G401.6 (cell line): ENCODE results near the gene BAG5.
"Not testable (repeated sequence)": the region's sequence is repeated elsewhere in the genome, so short reads cannot be mapped to it uniquely, and the experiment has no call there.

ENCODE experiments used
- FAIRE-seq: peaks from 2 replicates; lab custom pipeline; 2012; peaks lifted over from hg19 to GRCh38; lab: Jason Lieb, UNC

Gene BAG5

DNA sequence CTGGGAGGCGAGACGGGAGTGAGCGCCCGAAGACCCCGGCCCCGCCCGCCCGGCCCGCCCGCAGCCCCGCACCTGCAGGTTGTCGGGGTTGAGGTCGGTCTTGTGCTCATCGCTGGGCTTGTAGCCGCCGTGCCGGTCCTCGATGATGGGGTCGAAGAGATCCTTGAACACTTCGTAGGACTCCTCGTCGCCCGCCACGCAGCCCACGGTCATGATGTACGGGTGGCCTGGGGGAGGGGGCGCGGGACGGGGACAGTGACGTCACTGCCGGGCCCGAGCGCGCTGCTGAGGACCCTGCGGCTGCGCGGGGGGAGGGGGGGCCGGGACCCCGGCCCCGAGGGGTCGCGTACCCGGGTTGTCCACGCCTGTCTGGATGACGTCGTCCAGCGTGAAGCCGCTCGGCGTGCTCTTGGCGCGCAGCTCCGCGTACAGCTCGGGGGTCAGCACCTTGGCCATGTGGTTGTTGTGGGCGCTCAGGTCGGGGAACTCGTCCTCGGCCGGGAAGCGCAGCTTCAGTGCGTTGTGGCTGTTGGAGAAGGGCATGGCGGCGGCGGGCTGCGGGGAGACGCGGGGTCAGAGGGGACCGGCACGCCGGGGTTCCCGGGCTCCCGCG, 40.4 kb downstream of the BAG5 start:
- FAIRE-seq = no peak

DNA sequence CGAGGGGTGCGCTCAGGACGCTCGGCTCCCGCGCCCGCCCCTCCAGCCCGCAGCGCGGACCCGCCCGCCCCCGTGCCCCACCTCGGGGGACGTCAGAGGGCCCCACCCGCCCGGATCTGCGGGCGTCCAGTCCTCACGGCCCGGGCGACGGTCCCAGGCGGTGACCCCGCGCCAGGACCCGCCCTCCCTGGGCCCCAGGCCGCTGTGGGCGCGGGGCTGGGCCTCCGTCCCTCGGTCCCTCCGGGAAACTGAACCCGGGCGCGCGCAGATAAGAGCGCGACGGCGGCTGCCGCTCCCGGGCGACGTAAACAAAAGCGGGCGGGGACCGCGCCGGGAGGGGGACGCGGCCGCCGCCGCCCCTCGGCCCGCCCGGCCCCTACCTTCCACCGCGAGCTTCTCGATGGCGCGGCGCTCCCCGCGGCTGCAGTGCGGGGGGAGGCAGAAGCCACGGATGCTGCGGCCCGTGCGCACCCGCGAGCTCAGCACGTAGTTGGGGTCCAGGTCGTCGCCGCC, 41.0 kb downstream of the BAG5 start:
- no peak for FAIRE-seq

DNA sequence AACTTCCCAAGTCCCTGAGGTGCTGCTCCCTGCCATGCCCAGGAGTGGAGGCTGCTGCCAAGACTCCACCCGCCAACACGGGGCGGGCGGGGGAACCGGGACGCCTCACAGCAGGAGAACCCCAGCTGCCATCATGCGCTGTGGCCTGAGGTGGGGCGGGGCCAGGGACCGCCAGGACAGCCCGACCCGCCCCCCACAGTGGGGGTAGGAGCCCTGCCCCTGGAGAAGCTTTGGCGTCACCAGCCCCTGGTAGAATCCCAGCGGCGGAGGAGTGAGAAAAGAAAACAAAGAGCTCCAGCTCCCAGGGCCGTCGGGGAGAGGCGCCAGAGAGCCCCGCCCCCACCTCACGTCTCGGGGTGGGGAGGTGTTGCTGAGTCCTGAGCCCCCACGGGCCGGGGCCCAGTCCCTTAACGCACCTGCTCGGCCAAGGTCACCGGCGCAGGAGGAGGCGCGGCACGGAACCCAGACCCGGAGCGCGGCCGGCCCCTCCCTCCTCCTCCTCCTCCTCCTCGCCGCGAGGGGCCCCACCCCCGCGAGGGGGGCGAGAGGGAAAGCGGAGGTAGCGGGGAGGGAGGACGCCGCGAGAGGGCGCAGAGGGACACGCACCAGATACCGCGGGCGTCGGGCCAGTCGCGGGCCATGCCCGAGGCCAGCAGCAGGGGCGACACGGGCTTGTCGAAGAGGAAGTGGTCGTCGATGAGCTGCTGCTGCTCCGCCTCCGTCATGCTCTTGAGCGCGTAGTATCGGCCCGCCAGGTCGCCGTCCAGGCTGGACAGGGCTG, 41.6 kb downstream of the BAG5 start:
- no peak for FAIRE-seq

DNA sequence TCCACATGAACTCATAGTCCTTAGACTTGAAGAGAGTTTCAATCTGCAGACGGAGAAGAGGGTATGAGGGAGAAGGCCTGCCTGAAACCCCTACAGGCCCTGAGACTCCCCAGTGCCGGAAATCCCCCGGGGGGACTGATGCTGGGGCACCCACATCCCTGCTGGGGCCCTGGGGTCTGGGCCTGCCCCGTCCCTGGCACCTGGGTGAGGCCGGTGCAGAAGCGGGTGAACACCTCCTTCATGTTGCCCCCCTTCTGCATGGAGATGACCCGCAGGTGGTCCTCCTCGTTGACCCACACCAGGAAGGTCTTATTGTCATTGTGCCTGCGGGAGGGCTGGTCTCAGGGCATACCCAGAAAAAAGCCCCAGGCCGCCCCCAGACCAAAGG, 42.2 kb downstream of the BAG5 start:
- no peak for FAIRE-seq

DNA sequence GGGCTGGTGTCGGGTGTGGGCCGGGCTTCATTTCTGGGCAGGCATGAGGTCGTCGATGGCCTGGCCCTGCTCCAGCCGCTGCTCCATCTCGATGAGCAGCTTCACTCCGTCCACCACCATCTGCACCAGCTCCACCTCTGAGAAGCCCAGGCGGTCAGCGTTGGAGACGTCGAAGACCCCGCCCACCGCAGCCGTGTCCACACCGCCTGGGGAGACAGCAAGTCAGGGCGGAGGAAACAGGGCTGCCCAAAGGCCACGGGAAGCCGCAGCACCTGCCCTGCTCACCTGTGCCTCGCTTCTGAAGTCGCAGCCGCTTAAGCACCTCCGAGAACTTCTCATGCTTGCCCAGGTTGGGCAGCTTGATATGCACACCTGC, 42.6 kb downstream of the BAG5 start:
- FAIRE-seq = no peak

DNA sequence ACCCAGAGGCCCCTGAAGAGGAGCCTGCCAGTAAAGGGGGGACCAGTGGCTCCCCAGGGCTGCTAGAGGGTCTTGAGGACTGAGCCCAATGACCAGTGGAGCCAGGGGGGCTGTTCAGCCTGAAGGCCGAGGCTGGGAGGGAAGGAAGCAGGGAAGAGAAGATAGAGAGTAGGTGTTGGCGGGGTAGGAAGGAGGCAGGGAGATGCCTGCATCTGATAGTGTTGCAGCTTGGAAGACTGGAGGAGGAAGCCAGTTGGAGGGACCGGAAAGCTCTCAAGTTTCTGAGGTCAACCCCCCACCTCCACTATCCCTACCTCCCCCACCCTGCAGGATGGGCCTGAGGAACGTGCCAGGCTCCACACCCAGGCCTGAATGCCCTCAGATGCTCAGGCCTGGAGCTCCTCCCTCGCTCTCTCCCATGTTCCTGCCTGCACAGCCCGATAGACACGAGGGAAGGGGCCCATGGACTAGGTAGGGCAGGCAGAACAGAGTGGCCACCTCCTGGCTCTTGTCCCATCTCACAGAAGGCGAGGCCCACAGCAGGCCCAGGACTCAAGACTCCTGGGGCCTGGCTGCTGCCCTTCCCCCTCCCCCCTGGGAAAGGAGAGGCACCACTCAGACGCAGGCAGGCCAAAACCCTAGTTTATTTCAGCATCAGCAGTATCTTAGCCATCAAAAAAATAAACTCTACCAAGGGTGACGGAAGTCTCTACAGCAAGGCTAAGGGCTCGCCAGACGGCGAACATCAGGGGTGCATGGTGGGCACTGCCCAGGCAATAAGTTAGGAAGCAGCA, 43.2 kb downstream of the BAG5 start:
- FAIRE-seq = peak; percentile 91

DNA sequence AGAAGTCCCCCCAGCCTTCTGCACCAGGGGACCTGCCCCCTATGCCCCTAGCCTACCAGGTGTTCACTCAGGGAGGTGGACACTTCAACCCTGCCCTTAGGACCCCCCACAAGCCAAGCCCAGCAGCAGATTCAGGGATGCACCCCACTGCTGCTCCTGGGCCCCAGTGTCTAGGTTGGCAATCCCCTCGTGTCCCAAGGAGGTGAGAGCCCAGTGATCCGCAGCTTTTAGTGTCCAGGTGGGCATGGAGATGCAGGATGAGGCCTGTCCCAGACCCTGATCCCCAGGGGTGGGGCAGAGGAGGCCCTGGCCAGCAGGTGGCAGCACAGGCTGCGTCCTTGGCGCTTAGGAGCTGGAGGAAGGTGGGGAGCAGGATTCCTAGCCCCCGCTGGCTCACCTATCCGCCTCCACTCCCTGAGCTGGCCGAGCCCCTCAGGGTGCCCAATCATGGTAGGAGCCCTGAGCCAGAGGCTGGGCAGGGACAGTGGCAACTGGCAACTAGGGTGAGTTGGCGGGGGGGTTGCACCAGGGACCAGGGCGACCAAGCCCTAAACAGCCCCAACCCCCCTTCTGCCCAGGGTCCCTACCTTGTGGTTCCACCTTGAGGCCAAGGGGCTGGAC, 43.9 kb downstream of the BAG5 start:
- FAIRE-seq = no peak

DNA sequence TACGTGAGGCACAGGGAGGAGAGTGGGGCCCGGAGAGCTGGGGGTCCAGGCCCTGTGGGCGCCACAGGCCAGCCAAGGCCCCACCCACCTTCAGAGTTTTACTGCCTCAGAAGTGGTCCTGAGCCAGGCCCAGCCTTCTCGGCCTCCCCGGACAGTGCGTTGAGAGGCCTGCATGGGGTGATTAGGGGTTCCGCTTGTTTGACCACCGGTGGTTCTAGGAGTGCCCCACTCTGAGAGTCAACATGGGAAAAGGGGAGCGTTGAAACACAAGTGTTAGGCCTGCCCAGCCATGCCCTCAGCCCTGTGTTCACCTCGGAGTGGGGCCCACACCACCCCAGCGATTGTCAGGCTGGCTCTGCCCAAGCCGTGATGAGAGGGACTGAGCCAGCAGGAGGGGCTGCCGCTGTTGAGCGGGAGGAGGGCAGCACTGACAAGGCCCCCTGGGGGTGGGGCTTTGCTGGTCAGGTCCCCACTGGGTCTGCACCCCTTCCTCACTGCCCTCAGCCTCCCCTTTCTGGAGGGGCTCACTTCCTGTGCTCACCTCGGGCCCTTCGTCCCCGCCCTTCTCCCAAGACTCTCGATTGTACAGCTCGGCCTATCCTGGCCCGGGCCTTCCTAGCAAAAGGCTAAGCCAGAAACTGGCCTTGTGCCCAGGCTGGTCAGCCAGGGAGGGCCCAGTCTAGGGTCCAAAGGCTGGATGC, 44.6 kb downstream of the BAG5 start:
- FAIRE-seq = no peak

DNA sequence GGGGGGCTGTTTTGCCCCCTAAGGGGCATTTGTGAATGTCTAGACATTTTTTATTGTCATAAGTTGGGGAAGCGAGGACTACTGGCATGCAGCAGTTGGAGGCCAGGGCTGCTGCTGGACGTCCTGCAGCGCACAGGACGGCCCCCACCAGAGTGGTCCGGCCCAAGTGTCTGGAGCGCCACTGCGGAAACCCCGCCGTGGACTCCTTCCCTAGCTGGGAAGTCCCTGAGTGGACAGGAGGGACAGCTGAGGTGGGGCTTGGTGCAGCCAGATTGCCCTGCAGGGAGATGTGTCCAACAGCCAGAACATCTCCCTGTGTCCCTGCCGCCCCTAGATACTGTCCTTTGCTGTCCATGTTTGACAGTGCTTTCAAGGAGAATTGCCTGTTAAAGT, 45.3 kb downstream of the BAG5 start:
- no peak for FAIRE-seq

DNA sequence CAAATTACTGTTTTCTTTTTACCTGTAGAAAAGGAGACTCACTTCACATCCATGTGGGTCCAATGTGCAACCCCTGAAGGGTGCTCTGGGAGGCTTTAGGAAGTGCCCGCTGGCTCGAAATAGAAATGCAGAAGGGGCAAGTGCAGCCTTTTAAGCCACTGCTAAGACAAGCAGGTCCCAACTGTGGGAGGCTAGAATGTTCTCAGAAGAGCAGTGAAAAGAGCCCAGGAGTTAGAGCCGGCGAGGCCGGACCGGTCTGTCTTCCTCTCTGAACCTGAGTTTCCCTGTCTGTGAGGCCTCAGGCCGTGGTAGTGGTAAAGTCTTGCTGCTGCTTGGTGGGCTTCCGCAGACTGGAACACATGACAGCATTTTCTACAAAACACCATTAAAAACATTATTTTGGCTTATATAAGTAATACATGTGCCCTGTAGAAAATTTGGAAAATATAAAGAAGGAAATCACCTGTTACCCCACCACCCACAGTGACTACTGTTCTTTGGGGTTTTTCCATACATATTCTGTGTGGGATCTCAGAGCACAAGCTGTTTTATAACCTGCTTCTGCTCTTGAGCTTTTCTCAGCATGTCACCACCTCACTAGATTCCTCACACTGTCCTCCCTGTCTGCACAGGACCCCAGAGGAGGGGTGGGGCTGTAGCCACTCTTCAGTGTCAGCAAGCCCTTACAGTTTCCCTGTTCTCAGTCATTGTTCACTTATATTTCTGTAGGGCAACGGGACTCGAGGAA, 45.9 kb downstream of the BAG5 start:
- FAIRE-seq = no peak

DNA sequence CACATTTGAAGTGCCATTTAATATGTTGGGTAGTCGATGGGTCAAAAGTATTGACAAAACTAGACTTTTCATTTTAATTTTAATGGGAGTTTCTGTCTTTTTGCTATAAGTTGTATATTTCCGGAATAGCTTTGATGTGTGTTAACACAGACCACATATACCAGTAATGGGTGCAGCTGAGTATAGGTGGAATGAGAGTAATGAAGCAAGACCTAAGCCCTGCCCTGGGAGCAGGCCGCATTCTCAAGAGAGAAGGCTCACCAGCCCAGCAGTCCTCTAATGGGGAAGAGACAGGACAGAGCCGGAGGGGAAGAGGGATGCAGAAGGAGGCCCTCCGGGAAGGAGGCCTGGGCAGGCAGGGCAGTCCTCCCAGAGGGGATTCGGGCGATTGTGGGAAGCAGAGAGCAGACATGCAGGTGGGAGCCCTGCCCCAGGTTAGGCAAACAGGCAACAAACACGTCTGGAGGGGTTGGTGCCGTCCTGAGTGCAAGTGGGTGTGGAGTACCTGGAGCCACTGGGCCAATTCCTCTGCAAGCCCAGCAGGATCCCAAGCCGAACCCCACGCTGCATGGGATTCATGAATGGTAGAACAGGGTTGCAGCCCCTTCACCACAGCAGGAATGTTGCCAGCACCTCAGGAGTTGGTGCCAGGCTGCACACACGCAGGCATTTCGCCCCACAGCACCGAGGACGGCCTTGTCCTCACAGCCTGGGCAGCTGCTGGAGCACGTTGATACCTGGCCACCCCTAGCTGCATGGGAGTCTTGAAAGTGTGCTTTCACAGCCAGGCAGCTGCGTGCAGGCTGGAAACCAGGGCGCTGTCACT, 47.6 kb downstream of the BAG5 start:
- FAIRE-seq = no peak

DNA sequence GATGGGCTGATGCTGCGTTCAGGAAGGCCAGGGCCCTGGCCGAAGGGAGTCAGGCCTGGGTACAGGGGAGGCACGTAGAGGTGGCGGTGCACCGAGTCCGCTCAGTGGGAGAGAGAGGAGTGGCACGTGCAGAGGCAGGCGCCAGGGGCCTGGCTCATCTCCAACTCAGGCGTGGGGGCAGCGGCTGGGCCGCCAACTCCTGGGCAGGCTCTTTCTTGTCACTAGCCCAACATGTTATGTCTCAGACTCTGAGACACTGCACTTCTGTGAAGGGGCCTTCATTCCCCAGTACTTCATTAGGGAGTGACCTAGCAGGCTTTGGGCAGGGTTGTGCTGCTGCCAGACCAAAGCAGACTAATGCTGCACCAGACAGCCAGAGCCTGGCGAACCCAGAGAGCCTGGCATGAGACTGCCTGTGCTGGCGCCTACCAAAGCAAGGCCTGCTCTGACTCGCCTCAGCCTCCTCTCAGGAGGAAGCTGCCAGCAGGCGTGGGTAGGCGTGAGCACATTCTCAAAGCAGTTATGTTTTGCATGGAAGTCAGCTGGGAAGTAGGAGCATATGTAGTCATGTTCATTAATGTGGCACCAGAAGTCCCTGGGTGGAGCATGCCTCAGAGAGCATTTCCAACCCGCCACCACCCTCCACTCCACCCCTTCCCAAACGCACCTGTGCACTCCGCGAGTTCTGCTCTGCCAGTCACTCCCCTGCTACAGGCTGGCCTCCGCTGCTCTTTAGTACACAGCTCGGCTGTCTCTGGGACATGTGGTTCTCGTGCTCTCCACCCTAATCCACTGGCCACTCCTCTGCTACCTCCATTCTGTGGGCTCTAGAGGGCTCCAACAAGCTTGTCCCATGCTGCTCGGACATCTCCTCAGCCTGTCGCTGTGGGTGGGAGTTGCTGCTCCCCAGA, 49.5 kb downstream of the BAG5 start:
- FAIRE-seq = no peak

DNA sequence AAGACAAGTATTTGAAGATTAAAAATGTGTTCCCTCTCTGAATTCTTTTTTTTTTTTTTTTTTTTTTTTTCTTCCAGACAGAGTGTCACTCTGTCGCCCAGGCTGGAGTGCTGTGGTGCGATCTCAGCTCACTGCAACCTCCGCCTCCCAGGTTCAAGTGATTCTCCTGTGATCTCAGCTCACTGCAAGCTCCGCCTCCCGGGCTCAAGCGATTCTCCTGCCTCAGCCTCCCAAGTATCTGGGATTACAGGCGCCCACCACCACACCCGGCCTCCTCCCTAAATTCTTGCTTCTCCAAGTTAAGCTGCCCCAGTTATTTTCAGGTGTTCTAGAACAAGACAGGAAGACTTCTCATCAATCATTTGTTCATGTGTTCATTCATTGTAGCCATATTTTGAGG, 50.3 kb downstream of the BAG5 start:
- FAIRE-seq = not testable (repeated sequence)

DNA sequence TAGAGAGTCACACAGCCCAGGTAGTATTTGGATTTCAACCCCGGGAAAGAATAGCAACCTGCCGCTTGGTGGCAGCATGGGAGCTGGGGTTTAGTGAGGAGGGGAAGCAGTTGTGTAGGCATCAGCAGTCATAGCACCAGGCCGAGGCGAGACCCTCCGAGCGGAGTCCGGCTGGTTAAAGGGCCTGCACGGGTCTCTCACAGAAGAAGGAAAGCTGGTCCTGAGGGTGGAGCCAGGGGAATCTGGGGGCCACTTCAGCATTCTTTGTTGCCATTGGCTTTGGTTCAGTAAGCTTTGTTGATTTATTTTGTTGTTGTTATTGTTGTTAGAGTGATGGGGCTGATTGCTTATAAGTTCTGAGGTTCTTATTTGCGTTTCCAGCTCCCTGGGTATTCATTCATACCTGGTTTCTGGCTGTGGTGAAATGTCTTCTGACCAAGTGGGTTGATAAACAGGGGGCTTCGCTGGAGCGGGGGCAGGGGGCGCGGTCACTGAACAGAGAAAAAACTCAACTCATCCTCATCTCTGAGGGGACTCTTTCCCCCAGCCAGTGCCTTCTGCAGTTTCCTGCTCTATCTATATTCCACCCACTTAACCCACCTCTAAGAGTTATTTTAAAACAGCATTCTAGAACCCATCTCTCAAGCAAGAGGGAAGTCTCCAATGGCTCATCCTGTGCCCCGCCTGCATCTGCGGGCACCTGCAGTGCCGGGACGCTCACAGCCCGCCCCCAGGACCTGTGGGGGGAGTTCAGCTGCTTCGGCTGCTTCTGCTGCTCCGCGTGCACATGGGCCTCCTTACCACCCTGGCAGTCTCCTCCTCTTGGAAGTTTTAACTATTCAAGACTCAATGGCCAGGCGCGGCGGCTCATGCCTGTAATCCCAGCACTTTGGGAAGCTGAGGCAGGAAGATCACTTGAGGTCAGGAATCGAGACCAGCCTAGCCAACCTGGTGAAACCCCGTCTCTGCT, 51.4 kb downstream of the BAG5 start:
- FAIRE-seq = no peak

DNA sequence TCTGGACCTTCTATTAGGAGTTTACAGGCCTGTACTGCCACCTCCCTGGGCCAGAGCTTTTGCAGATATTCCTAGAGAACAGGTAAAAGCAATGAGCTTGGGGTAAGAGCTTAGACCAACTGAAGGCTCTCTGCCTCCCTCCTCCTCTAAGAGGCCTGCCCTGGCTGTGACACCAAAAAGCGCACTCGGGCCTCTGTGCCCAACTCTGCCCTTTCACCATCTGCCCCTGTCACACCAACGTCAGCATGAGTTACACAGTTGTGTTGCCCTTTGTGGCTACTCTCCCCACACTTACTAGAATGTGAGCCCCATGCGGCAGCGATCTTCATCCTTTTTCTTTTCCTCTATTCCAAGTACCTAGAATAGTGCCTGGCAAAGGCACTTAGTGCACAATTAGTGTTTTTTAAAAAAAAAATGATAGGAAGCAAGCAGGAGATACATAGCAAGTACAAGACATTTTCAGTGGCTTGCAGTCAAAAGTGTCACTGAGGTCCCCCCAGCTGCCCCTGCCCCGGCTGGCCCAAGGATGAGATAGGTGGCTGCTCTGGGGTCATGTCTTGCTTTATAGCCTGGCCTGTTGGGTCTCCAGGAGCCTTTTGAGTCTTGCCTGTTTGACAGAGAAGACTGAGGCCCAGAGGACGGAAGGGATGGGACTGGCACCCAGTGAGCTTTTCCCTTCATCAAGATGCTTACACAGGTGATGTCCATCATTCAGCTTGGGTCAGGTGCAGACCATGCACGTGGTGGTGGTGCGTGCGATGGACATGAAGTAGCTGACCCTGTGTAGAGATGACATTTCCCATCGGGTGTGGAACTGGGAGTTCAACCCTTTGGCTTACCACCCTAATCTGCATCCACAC, 52.4 kb downstream of the BAG5 start:
- FAIRE-seq = no peak

DNA sequence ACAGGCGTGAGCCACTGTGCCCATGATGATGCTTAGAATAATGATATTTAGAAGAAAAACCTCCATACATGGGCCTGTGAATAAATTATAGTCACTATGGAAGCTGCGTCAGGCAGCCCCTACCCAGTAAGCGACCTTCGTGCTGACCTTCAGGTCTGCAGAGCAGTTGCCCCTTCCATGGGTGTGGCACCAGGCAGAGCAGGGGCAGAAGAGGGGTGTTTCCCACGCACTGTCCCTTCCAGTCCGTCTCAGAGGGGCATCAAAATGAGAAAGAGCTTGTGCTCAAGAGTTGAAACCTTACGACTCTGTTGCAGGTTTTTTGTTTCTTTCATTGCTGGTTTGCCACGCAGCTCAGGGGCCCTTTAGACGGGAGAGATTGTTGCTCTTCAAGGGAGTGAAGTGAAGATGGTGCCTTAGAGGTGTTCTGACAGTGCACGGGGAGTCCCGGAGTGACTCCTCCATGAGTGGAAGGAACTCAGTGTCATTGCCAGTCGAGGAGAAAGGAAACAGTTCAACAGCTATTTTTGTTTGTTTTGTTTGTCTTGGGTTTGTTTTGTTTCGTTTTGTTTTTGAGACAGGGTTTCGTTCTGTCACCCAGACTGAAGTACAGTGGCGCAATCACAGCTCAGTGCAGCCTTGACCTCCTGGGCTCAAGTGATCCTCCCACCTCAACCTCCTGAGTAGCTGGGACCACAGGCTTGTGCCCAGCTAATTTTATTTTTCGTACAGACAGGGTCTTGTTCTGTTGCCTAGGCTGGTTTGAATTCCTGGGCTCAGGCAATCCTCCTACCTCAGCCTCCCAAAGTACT, 53.7 kb downstream of the BAG5 start:
- FAIRE-seq = no peak
